OCI-LY3 (cell line): Measurements from ENCODE around the gene RAB12.

Source experiments
- H2AFZ ChIP-seq: fragments of 200-600, 300-600 bp; shearing (Covaris generic); 2 replicates; pipeline ENCODE4 v1.6.0; 2014; ENCODE audit warnings: antibody characterized with exemption, low read depth, low read length
- H3K27ac ChIP-seq: fragments of 200-600, 300-600 bp; sonication (generic); 2 replicates; pipeline ENCODE4 v1.5.1; 2014; ENCODE audit warnings: mild to moderate bottlenecking, low read length, moderate library complexity, mixed read lengths
- H3K27me3 ChIP-seq: fragments of 200-600, 300-600 bp; sonication (generic); 2 replicates; pipeline ENCODE4 v1.6.1; 2014; ENCODE audit warnings: low read depth, low read length, mixed read lengths
- H3K36me3 ChIP-seq: fragments of 200-600, 300-600 bp; sonication (generic); replicated peaks from 2 replicates; pipeline ENCODE3; 2014; ENCODE audit warnings: low read depth, low read length, mixed read lengths
- H3K4me1 ChIP-seq: fragments of 300-600, 200-600 bp; sonication (generic); 2 replicates; pipeline ENCODE4 v1.6.1; 2014; ENCODE audit warnings: low read length, mixed read lengths
- H3K4me2 ChIP-seq: fragments of 200-600, 300-600 bp; sonication (generic); 2 replicates; pipeline ENCODE4 v1.6.1; 2014; ENCODE audit warnings: low read length, mixed read lengths
- H3K4me3 ChIP-seq: fragments of 300-600, 200-600 bp; sonication (generic); 2 replicates; pipeline ENCODE4 v1.5.1; 2014; ENCODE audit warnings: antibody characterized with exemption, mild to moderate bottlenecking, low read length, moderate library complexity
- H3K79me2 ChIP-seq: fragments of 300-600, 200-600 bp; shearing (Covaris generic); 2 replicates; pipeline ENCODE4 v1.6.1; 2014; ENCODE audit warnings: mild to moderate bottlenecking, low read length, mixed read lengths
- H3K9ac ChIP-seq: fragments of 300-600, 200-600 bp; shearing (Covaris generic); 2 replicates; pipeline ENCODE4 v1.6.0; 2014; ENCODE audit warnings: mild to moderate bottlenecking, low read length, moderate library complexity
- H3K9me3 ChIP-seq: fragments of 200-600, 300-600 bp; shearing (Covaris generic); 2 replicates; pipeline ENCODE4 v1.6.1; 2014; ENCODE audit warnings: low read length, mixed read lengths; ENCODE audit not compliant: insufficient read depth
- H4K20me1 ChIP-seq: fragments of 200-600, 300-600 bp; sonication (generic); 2 replicates; pipeline ENCODE4 v1.6.1; 2016; ENCODE audit warnings: low read length, mixed read lengths; ENCODE audit not compliant: insufficient read depth
- EZH2phosphoT487 ChIP-seq: fragments of 200-600 bp; shearing (Covaris generic); IDR thresholded peaks from 2 replicates; pipeline ENCODE4 v1.6.1; 2018; ENCODE audit warnings: antibody characterized with exemption, mixed run types, low read depth
- TF ChIP-seq, protein P1 (sequence below): fragments of 200-600, 300-600 bp; sonication (generic); IDR thresholded peaks from 2 replicates; pipeline ENCODE4 v1.5.1; 2014; ENCODE audit warnings: antibody characterized with exemption, low read length, low read depth

RAB12 gene

DNA sequence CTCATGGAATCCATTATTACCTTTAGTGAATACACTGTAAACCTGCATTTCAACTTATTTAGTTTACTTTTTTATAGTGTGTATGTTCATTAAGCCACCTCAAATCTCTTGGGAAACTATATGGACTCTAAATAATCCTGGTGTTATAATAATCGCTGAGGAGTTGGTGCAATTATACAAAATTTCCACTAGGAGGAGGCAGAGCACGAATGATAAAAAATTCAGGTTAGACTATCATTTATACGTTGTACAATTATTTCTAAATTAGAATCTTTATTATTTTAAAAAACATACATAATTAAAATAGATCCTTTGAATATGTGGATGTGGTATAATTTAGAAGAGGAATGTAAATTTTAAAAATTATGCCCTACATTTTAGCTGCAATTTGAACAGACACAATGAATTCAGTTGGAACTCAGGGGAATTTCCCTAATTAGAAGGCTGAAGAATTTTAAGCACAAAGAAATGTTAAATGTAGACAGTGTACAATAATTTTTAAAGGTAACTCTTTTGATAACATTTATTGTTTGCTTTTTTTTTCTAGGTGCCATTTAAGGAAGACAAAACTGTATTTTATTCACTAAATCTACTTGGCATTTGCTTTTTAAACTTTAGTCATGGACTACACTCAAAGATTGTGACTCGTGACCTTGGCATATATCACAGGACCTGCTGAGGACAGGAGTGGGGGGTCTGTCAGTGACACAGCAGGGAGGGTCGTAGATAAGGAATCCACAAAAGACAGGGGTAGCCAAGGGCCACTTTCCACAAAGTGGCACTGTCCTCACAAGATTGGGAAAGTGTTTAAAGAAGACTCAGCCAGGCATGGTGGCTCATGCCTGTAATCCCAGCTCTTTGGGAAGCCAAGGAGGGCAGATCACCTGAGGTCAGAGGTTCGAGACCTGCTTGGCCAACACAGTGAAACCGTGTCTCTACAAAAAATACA is 45.5 kb downstream of the RAB12 start:
- Histone ChIP-seq H2AFZ (no peak overlapping the region; the same call in 1 of the 2 replicates), H3K36me3 (no peaks in the 10 kb centered on the region), H3K27me3 (peaks cover 8% of the 10 kb centered on the region), H3K4me3 (no peak overlapping the region), H3K4me1 (peaks cover 6% of the 10 kb centered on the region), H4K20me1 (no peaks in the 10 kb centered on the region), H3K27ac (no peak overlapping the region), H3K79me2 (no peaks in the 10 kb centered on the region), H3K4me2 (peak overlapping the region; percentile 27), H3K9ac (no peak overlapping the region; the same call in 1 of the 2 replicates), H3K9me3 (no peaks in the 10 kb centered on the region)
- TF ChIP-seq EZH2phosphoT487 = no peak
- TF ChIP-seq, protein P1, sequence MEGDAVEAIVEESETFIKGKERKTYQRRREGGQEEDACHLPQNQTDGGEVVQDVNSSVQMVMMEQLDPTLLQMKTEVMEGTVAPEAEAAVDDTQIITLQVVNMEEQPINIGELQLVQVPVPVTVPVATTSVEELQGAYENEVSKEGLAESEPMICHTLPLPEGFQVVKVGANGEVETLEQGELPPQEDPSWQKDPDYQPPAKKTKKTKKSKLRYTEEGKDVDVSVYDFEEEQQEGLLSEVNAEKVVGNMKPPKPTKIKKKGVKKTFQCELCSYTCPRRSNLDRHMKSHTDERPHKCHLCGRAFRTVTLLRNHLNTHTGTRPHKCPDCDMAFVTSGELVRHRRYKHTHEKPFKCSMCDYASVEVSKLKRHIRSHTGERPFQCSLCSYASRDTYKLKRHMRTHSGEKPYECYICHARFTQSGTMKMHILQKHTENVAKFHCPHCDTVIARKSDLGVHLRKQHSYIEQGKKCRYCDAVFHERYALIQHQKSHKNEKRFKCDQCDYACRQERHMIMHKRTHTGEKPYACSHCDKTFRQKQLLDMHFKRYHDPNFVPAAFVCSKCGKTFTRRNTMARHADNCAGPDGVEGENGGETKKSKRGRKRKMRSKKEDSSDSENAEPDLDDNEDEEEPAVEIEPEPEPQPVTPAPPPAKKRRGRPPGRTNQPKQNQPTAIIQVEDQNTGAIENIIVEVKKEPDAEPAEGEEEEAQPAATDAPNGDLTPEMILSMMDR = peak; percentile 55

DNA sequence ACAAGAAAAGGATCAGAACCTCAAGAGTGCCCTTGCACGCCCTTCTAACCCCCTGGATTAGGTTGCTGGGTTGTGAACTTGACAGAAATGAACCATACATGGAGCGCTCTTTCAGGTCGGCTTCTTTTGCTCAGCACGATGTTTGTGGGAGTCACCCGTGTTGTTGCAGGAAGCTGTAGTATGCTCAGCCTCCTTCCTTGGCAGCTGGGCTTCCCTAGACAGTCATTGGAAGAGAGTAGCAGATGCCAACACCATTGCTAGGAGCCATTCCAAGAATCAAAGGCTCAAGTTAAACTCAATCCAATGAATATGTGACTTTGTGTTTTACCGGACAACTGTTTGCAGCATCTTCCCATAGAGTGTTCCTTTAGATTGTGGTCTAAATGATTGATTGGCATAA is 47.0 kb downstream of the RAB12 start:
- no peak overlapping the region for H3K9ac ChIP-seq

DNA sequence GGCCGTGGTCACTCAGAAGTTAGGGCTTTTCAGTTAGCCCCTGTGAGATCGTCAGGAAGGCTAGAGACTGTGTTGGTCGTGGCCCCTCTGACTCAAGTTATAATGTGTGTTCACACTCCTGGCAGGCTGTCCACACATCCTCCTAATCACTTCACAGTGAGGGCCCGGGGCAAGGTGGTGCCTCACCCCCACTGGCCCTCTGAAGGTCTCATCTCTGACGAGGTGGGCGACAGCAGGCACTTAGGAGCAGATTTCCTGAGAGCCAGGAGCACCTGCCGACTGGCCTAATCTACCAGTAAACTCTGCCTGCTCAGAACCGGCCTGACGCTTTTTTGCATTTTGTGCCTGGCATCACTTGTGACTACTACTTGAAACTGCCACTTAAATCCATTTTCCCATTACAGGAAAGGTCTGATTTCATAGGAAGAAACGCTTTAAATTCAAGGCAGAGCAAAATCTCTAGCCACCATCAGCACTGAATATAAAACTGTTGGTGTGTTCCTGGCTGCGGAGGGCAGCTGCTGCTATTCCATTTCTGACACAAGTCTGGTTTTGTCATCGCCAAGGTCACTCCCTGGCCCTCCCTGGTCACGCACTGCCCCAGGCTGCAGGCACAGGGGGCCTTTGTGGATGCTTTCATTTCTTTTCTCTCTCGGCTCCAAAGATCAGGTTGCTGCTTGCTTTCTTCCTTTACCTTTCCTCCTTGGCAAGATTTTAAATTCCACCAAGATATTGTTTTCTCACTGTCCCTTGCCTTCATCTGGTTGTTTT is 48.0 kb downstream of the RAB12 start:
- H3K4me2 ChIP-seq = no peak overlapping the region
- peaks cover 19% of the 10 kb centered on the region for H3K4me1 ChIP-seq
- TF ChIP-seq, protein P1 = no peak
- no peak for TF ChIP-seq EZH2phosphoT487
- no peaks in the 10 kb centered on the region for H4K20me1 ChIP-seq
- no peaks in the 10 kb centered on the region for H3K79me2 ChIP-seq
- no peak overlapping the region for H3K4me3 ChIP-seq
- H3K27ac ChIP-seq = no peak overlapping the region
- peaks cover 8% of the 10 kb centered on the region for H3K27me3 ChIP-seq
- H3K36me3 ChIP-seq = no peaks in the 10 kb centered on the region
- H3K9ac ChIP-seq = no peak overlapping the region
- 0 out of 2 replicates have a peak overlapping the region, but pooled peaks have one; percentile 15 for H2AFZ ChIP-seq
- H3K9me3 ChIP-seq = no peaks in the 10 kb centered on the region

More for the DNA sequence above, 47.0 kb downstream of the RAB12 start:
- Histone ChIP-seq H3K9me3 (no peaks in the 10 kb centered on the region), H3K27ac (no peak overlapping the region), H3K4me2 (no peak overlapping the region), H3K4me3 (no peak overlapping the region), H3K4me1 (peaks cover 9% of the 10 kb centered on the region), H3K27me3 (peaks cover 8% of the 10 kb centered on the region), H3K79me2 (no peaks in the 10 kb centered on the region), H2AFZ (no peak overlapping the region), H3K36me3 (no peaks in the 10 kb centered on the region), H4K20me1 (no peaks in the 10 kb centered on the region)
- no peak for TF ChIP-seq EZH2phosphoT487
- TF ChIP-seq, protein P1 = no peak

DNA sequence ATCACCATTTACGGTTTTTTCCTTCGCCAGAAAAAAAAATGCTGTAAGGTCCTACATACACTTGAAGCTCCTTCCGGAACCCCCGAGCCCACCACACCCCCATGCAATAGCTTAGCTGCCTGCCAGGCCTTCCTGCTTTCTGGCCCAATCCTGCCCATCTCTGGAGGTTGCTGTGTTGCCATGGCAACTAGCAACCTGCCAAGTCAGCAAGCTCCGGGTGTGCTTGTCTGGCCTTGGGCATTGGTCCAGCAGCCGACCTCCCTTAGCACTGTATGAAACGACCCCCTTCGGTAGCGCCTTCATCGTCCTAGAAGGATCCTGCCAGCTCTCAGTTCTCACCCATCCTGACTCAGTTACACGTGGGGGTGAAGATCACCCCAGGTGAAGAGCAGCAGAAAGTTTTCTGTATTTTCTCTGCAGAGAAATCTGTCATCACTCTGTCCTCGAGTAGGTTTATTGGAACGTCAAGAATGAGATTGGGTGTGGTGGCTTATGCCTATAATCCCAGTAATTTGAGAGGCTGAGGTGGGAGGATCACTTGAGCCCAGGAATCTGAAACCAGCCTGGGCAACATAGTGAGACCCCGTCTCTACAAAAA is 48.7 kb downstream of the RAB12 start:
- Histone ChIP-seq H2AFZ (no peak overlapping the region), H3K9ac (no peak overlapping the region), H4K20me1 (no peaks in the 10 kb centered on the region), H3K4me2 (no peak overlapping the region), H3K4me1 (peaks cover 26% of the 10 kb centered on the region), H3K9me3 (no peaks in the 10 kb centered on the region), H3K4me3 (no peak overlapping the region), H3K79me2 (no peaks in the 10 kb centered on the region), H3K27me3 (peaks cover 8% of the 10 kb centered on the region), H3K27ac (no peak overlapping the region), H3K36me3 (no peaks in the 10 kb centered on the region)
- TF ChIP-seq, protein P1 = no peak
- no peak for TF ChIP-seq EZH2phosphoT487
